ENCODE results near the gene FBXO44. TPM values are rescaled to one million over a fixed set of nuclear protein-coding genes. Genes with fewer than 3 reads are reported as not detected.
"Not testable (repeated sequence)": the region's sequence is repeated elsewhere in the genome, so short reads cannot be mapped to it uniquely, and the experiment has no call there.

Gene FBXO44, protein sequence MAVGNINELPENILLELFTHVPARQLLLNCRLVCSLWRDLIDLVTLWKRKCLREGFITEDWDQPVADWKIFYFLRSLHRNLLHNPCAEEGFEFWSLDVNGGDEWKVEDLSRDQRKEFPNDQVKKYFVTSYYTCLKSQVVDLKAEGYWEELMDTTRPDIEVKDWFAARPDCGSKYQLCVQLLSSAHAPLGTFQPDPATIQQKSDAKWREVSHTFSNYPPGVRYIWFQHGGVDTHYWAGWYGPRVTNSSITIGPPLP
- 19.3 and 28.2 TPM in 2 replicates for total RNA-seq (2021)
- percentile 45 among the genes with signal in this experiment for Bru-seq, nascent RNA
- BruChase-seq, experiment 1, labeled RNA remaining after a 2-hour chase = percentile 52 among the genes with signal in this experiment
- percentile 58 among the genes with signal in this experiment for BruChase-seq, experiment 2, labeled RNA remaining after a 6-hour chase
- long read RNA-seq, transcript FBXO44-204 (5 exons, 1,734 nt) = major isoform, 6 of 18 reads
- long read RNA-seq, partial matches to known transcripts = 4 of 18 reads
- long read RNA-seq, other reads (novel, unspliced or antisense) = 7 of 18 reads

DNA sequence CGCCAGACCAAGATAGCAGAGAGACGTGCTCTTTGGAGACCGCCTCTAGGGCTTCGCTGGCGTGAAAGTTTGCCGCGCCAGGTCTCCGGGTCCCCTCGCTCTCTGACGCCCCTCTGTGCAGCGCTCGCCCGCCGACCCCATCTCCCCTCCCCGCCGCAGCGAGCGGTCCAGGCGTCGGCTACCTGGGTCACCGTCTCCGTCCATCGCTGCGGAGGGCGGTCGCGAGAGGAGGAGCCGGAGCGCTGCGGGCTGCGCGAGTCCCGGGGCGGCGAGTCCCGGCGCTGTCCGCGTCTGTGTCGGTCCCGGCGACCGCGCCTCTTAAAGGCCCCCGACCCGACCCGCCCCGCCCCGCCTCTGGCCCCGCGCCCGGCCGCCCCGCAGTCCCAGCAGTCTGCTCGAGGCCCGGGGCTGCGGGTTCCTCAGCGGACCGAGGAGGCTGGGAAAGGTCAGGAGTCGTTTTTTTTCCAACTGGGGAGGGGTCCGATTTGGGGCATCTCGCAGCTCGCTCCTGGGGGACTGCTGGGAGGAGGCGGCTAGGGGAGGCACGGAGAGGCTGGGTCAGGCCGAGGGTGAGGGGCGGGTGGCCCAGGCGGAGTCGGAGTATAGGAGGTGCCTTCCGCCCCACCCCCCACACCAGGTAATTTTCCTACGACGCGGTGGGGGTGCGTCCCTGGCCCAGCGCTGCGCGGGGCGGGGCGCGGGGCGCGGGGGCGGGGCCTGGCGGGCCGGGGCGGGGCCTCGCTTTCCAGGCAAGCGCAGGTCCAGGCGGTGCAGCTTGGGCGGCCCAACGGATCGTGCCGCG, at the start of gene FBXO44, which contains the start of gene FBXO2:
Gene FBXO44, plus strand, starts transcription at position 741 of the 802 bp plus-strand sequence. CDS start 959 bp downstream, outside the sequence.
Gene FBXO2, minus strand, starts transcription at position 293 of the 802 bp plus-strand sequence. Its CDS starts 89 bp downstream, at position 204.
- no TSS peak for BruUV-seq (replicated peaks)
- TF ChIP-seq, protein P1, sequence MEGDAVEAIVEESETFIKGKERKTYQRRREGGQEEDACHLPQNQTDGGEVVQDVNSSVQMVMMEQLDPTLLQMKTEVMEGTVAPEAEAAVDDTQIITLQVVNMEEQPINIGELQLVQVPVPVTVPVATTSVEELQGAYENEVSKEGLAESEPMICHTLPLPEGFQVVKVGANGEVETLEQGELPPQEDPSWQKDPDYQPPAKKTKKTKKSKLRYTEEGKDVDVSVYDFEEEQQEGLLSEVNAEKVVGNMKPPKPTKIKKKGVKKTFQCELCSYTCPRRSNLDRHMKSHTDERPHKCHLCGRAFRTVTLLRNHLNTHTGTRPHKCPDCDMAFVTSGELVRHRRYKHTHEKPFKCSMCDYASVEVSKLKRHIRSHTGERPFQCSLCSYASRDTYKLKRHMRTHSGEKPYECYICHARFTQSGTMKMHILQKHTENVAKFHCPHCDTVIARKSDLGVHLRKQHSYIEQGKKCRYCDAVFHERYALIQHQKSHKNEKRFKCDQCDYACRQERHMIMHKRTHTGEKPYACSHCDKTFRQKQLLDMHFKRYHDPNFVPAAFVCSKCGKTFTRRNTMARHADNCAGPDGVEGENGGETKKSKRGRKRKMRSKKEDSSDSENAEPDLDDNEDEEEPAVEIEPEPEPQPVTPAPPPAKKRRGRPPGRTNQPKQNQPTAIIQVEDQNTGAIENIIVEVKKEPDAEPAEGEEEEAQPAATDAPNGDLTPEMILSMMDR (conservative IDR thresholded peaks at IDR 0.05; ENCODE audit: low read depth, low read length) = no peak
- TF ChIP-seq EZH2 (IDR thresholded peaks at IDR 0.05; ENCODE audit: borderline replicate concordance, low read depth, low read length, poor library complexity, severe bottlenecking) = no peak
- peak within 1 kb of the TSS; percentile 64 for H3K4me3 ChIP-seq (ENCODE audit: low read depth, low read length, poor library complexity, severe bottlenecking)
- H3K4me1 ChIP-seq (ENCODE audit: insufficient read depth, low read length, poor library complexity, severe bottlenecking) = peaks cover 22% of the 10 kb centered on the region
- no peaks in the 10 kb centered on the region for H3K9me3 ChIP-seq (ENCODE audit: low read depth, low read length, poor library complexity, severe bottlenecking)
- intact Hi-C loops (cut with micrococcal nuclease; ENCODE audit: unreplicated experiment) = no loop called here
- no peaks in the 10 kb centered on the region for H3K27me3 ChIP-seq (replicated peaks; ENCODE audit: insufficient read depth, low read depth, low read length, poor library complexity)
- POLR2A ChIA-PET (ENCODE audit: low non-redundant PET) = interaction anchor here (0.6 kb wide), 2 partner anchors 11 to 175 kb away, joined by 3 read pairs; partner anchors contain the start of gene DISP3
- DNase-seq (ENCODE audit: low spot score) = no peak
- no peak within 1 kb of the TSS for H3K27ac ChIP-seq (ENCODE audit: low read depth, low read length, poor library complexity, severe bottlenecking)
- peaks cover 13% of the 10 kb centered on the region for H3K36me3 ChIP-seq (ENCODE audit: insufficient read depth, low read length, poor library complexity, severe bottlenecking)
- CTCF ChIA-PET = interaction anchor here (0.7 kb wide), 1 partner anchor 9 kb away, joined by 4 read pairs; no protein-coding TSS in a partner anchor

DNA sequence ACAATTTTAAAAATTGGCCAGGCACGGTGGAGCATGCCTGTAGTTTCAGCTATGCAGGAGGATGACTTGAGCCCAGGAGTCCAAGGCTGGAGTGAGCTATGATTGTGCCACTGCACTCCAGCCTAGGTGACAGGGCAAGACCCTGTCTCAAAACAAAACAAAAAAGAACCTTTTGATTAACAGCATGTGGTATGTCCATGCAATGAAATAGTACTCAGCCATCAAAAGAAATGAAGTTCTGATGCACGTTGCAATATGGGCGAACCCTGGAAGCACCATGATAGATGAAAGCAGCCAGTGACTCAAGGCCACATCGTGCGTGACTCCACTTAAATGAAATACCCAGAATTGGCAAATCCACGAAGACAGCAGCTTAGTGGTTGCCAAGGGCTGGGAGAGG, 47.9 kb upstream of the FBXO44 start:
- Histone ChIP-seq H3K9me3 (ENCODE audit: low read depth, low read length, poor library complexity, severe bottlenecking) (no peaks in the 10 kb centered on the region), H3K4me1 (ENCODE audit: insufficient read depth, low read length, poor library complexity, severe bottlenecking) (no peaks in the 10 kb centered on the region), H3K27ac (ENCODE audit: low read depth, low read length, poor library complexity, severe bottlenecking) (no peak overlapping the region), H3K4me3 (ENCODE audit: low read depth, low read length, poor library complexity, severe bottlenecking) (no peak overlapping the region), H3K36me3 (ENCODE audit: insufficient read depth, low read length, poor library complexity, severe bottlenecking) (no peaks in the 10 kb centered on the region), H3K27me3 (replicated peaks; ENCODE audit: insufficient read depth, low read depth, low read length, poor library complexity) (peaks cover 14% of the 10 kb centered on the region)
- TF ChIP-seq, protein P1 (conservative IDR thresholded peaks at IDR 0.05; ENCODE audit: low read depth, low read length) = no peak
- TF ChIP-seq EZH2 (IDR thresholded peaks at IDR 0.05; ENCODE audit: borderline replicate concordance, low read depth, low read length, poor library complexity, severe bottlenecking) = no peak
- POLR2A ChIA-PET (ENCODE audit: low non-redundant PET) = interaction anchor here (0.6 kb wide), 1 partner anchor 100 kb away, joined by 4 read pairs; no protein-coding TSS in a partner anchor
- CTCF ChIA-PET = no interaction called here
- no TSS peak for BruUV-seq (replicated peaks)
- intact Hi-C loops (cut with micrococcal nuclease; ENCODE audit: unreplicated experiment) = no loop called here
- DNase-seq (ENCODE audit: low spot score) = no peak

DNA sequence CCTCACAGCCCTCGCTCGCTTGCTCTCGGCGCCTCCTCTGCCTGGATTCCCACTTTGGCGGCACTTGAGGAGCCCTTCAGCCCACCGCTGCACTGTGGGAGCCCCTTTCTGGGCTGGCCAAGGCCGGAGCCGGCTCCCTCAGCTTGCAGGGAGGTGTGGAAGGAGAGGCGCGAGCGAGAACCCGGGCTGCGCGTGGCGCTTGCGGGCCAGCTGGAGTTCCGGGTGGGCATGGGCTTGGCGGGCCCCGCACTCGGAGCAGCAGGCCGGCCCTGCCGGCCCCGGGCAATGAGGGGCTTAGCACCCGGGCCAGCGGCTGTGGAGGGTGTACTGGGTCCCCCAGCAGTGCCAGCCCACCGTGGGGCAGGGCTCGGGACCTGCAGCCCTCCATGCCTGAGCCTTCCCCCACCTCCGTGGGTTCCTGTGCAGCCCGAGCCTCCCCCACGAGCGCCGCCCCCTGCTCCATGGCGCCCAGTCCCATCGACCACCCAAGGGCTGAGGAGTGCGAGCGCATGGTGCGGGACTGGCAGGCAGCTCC, 46.0 kb upstream of the FBXO44 start:
- POLR2A ChIA-PET (ENCODE audit: low non-redundant PET); H3K36me3 ChIP-seq (ENCODE audit: insufficient read depth, low read length, poor library complexity, severe bottlenecking); H3K4me1 ChIP-seq (ENCODE audit: insufficient read depth, low read length, poor library complexity, severe bottlenecking); H3K4me3 ChIP-seq (ENCODE audit: low read depth, low read length, poor library complexity, severe bottlenecking); H3K27ac ChIP-seq (ENCODE audit: low read depth, low read length, poor library complexity, severe bottlenecking); CTCF ChIA-PET; BruUV-seq (replicated peaks); H3K9me3 ChIP-seq (ENCODE audit: low read depth, low read length, poor library complexity, severe bottlenecking); DNase-seq (ENCODE audit: low spot score); intact Hi-C loops (cut with micrococcal nuclease; ENCODE audit: unreplicated experiment): not testable (repeated sequence)
- H3K27me3 ChIP-seq (replicated peaks; ENCODE audit: insufficient read depth, low read depth, low read length, poor library complexity) = peaks cover 26% of the 10 kb centered on the region

DNA sequence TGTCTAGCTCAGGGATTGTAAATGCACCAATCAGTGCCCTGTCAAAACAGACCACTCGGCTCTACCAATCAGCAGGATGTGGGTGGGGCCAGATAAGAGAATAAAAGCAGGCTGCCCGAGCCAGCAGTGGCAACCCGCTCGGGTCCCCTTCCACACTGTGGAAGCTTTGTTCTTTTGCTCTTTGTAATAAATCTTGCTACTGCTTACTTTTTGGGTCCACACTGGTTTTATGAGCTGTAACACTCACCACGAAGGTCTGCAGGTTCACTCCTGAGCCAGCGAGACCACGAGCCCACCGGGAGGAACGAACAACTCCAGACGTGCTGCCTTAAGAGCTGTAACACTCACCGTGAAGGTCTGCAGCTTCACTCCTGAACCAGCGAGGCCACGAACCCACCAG, 45.3 kb upstream of the FBXO44 start:
- CTCF ChIA-PET; H3K9me3 ChIP-seq (ENCODE audit: low read depth, low read length, poor library complexity, severe bottlenecking); DNase-seq (ENCODE audit: low spot score); POLR2A ChIA-PET (ENCODE audit: low non-redundant PET); intact Hi-C loops (cut with micrococcal nuclease; ENCODE audit: unreplicated experiment); H3K4me1 ChIP-seq (ENCODE audit: insufficient read depth, low read length, poor library complexity, severe bottlenecking); H3K4me3 ChIP-seq (ENCODE audit: low read depth, low read length, poor library complexity, severe bottlenecking); H3K27ac ChIP-seq (ENCODE audit: low read depth, low read length, poor library complexity, severe bottlenecking); BruUV-seq (replicated peaks); H3K36me3 ChIP-seq (ENCODE audit: insufficient read depth, low read length, poor library complexity, severe bottlenecking): not testable (repeated sequence)
- peaks cover 33% of the 10 kb centered on the region for H3K27me3 ChIP-seq (replicated peaks; ENCODE audit: insufficient read depth, low read depth, low read length, poor library complexity)
